ENCODE measurements around the gene CRYBG2.
"Not testable (repeated sequence)": the region's sequence is repeated elsewhere in the genome, so short reads cannot be mapped to it uniquely, and the experiment has no call there.

Gene CRYBG2

DNA sequence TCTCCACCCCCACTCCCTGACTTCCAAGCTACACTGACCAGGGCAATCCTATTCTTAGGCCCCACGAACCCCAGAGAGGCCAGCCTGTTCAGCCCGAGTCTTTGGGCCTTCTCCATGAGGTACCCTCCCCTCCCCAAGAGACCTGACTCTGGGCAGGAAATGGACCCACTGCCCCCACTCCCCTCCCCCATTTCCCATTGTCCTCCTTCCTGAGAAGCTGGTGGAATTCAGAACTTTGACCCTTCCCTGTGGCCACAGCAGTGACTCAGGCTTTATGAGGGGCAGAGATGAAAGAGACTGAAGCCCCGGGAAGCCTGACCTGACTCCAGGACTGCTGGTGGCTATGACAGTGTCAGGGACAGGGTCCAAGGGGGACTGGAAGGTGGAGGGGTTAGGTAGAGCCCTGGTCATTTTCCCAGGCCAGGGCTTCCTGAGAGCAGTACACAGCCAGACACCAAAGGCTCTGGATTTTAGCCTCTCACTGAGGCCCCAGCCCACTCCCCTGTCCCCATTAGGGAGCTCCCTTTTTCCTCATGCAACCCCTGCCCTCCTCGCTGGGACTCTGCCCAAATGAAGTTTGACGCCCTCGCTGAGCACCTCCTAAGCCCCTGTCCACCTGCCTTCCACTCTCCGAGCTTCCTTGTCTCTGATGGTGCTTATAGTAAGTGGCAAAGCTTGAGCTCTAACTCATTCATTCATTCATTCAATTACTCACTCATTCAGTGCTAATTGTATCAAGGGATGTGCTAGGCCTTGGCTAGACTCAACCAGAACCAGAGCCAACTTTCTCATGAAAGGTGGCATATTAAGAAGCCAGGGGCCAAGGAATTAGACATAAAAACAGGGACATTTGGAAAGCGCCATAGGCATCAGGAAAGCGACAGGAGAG, 3.0 kb downstream of the CRYBG2 start:
- in situ Hi-C loops (cut with MboI; ENCODE audit: low sequenced_read_pairs) = no loop called here

DNA sequence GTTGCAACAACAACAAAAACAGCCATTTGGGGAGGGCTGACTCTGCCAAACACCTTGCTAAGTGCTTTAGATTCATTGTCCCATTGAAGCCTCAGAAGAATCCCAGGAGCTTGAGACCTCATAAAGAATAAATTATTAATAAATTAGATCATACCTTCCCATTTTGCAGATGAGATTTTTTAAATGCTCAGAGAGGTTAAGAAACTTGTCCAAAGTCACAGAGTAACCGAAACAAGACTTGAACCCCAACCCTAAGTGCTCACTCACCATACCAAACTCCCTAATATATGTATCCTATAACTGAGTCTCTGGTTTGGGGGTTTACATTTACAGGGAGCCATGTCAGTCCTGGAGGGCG, 3.6 kb downstream of the CRYBG2 start:
- in situ Hi-C loops (cut with MboI; ENCODE audit: low sequenced_read_pairs) = no loop called here

- in situ Hi-C loops (cut with MboI; ENCODE audit: low sequenced_read_pairs) = no loop called here
Observed at GRCh38 chr1:26349877-26350244, 4.1 kb downstream of the CRYBG2 start.

DNA sequence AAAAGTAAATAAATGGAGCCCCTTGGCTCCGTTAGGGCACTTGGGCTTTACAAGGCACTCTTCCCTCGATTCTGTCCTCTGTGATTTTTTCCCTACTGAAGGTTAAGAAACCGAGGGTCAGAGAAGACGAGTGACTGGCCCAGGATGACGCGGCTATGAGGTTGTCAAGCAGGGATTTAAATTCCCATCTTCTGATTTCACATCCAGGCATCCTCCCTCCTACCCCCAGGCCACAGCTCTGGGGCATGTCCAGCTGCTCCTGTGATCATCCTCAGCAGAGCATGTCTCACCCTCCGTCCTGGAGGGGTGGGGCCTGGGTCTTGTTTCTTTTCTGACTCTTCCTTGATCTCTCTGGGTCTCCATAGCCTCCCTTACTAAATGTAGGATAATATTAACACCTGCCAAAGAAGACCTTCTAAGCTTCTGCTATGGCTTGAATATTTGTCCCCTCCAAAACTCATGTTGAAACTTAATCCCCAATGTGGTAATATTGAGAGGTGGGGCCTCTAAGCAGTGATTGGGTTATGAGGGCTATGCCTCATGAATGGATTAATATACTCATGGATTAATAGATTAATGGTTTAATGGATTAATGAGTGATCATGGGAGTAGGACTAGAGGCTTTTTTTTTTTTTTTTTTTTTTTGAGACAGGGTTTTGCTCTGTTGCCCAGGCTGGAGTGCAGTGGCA, 4.6 kb downstream of the CRYBG2 start:
- in situ Hi-C loops (cut with MboI; ENCODE audit: low sequenced_read_pairs) = no loop called here

DNA sequence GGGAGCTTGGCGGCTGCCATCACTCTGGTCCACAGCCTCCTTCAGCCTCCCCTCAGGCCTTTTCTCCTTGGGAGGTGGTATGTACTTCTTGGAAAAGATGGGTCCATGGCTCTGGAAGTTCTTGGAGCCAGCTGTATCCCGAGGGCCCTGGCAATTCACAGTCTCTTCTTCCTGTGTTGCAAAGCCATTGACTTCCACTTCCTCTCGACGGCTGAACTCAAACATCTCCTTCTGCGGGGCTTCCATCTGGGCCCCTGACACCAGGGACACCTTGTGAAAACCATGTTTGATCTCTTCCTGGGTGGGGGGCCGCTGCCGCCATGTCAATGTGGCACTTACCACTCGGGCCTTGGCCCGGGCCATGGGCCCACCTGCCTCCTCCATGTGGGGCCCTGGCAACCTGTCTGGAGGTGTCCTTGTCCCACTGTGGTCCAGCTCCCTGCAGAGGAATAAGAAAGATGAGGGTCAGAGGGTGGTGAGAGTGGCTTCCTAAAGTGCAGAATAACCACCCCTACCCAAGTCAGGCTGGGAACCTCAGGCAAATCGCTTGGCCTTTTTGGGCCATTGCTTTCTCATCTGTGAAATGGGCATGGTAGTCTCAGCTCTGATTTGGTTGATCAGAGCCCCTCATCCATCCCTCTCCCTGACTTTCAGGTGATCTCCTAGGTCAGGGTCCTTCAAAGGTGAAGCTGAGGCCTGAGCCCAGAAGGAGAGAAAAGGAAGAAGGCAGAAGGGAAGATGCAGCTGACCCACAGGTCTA, 7.5 kb downstream of the CRYBG2 start:
- in situ Hi-C loops (cut with MboI; ENCODE audit: low sequenced_read_pairs) = no loop called here

DNA sequence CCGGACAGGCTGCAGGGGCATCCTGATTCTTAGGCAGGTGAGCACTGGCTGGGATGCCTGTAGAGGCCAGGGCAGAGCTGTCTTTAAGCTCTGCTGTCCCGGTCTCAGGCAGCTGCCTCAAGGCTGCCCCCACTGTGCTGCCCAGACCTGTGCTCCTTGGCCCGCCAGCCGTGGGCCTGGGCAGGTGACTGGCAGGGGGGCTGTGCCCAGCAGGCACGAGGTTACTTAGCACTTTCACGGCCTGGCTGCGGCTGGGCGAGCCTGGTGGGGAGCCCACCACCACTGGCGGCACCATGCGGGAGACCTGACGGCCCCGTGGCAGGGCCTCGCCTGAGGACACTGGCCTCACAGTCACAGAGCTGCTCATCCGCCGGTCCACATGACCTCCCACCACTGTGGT, 8.2 kb downstream of the CRYBG2 start:
- in situ Hi-C loops (cut with MboI; ENCODE audit: low sequenced_read_pairs) = no loop called here

- in situ Hi-C loops (cut with MboI; ENCODE audit: low sequenced_read_pairs) = no loop called here
Observed at GRCh38 chr1:26344147-26344920, 9.6 kb downstream of the CRYBG2 start.

DNA sequence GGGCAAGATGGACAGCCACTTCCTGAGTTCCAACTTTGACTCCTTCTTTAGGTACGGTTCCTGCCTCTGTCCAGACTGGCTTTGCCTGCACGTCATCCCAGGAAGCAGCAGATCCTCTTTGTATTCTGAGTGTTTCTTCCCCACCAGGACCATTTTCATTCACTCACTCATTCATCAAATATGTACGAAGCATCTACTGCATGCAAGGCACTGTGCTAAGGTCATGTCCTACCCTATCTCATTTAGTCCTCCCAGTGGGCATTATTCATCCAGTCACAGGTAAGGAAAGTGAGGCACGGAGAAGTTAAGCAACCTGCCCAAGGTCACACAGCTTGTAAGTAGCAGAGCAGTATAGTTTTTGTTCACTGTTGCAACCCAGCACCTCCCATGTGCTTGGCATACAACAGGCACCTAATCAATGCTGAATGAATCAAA, 13.9 kb downstream of the CRYBG2 start:
- in situ Hi-C loops (cut with MboI; ENCODE audit: low sequenced_read_pairs) = no loop called here

GRCh38 chr1:26338670-26339069, 15.3 kb downstream of the CRYBG2 start:
- in situ Hi-C loops (cut with MboI; ENCODE audit: low sequenced_read_pairs) = no loop called here

DNA sequence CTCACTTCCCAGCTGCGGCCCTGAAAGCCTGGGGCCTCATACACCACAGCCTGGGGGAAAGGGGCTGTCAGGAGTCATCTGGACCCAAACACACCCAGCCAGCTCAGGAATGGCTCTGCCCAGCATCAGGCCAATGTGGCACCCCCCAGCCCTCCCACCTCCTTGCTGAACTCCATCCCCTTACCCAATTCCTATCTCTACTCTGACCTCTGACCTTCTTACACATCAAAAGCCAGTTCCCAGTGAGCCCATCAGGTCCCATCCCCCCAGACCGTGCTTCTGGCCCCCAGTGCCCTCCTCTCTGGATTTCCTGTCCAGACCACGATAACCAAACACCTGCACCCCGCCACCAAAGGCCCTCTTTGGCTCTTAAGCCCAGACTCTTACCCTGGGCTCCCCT, 16.3 kb downstream of the CRYBG2 start:
- in situ Hi-C loops (cut with MboI; ENCODE audit: low sequenced_read_pairs) = no loop called here

- in situ Hi-C loops (cut with MboI; ENCODE audit: low sequenced_read_pairs) = no loop called here
Observed at GRCh38 chr1:26337206-26337535, 16.8 kb downstream of the CRYBG2 start.

DNA sequence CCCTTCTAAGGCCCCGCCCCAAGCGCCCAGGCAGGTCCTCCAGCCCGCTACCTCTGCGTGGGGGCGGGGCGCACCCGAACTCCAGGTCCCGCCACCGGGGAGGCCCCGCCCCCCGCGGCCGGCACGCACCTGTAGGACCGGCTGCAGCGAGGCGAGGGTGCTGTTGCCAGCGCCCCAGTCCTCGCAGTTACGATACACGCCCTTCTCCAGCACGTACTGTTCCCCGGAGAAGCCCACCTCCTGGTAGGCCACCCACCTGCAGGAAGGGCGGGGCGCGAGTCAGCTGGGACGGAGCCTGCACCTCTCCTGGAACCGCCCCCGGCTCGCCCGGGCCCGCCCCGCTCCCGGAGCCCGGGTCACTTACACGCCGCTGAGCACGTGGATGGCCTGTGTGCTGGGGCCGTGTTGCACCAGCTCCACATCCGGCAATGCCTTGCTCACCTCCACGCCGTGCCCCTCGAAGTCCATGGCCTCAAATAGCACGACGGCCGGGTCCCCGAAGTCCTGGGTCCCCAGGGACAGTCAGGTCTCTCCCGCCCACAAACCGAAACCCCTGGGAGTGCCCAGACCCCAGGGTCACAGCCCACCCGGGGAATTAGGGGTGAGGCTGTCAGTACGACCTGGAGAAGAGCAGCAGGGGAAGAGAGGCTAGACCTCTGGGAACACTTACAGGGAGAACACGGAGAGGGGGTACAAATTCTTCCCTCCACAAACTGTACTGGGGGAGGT, 17.3 kb downstream of the CRYBG2 start:
- in situ Hi-C loops (cut with MboI; ENCODE audit: low sequenced_read_pairs) = no loop called here

DNA sequence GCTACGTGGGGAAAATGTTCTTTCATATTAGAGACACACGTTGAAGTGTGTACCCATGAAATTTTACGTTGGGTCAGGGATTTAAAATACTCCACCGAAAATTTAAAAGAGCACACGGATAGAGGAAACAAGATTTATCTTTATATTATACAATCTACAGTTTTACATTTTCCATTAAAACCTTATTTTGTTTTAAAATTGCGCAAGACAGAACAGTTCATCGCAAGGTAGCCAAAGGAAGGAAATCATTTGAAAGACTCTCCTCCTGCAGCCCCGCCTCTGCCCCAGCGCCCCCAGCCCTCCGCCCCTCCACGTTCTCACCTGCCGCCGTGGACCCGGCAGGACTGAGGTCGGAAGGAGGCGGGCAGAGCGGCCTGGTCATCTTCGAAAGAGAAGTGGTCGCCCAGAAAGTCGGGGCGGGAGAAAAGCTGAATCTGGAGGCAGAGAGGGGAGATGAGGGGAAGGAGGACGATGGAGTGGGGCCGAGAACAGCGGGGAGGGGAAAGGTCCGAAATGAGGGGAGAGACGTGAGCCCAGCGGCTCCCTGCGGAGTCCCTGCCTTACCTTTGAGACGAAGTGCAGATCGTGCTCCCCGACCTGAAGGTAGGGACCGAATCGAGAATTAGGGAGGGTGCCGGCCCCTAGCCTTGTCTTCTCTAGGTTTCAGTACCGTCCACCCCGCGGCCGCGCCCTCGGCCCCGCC, 18.0 kb downstream of the CRYBG2 start:
- in situ Hi-C loops (cut with MboI; ENCODE audit: low sequenced_read_pairs) = no loop called here

DNA sequence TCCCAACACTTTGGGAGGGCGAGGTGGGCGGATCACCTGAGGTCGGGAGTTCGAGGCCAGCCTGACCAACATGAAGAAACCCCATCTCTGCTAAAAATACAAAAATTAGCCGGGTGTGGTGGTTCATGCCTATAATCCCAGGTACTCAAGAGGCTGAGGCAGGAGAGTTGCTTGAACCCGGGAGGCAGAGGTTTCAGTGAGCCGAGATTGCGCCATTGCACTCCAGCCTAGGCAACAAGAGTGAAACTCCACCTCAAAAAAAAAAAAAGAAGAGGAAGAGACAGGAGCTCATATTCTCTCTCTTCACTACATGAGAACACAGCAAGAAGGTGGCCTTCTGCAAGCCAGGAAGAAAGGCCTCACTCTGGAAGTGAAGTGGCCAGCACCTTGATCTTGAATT, 20.6 kb downstream of the CRYBG2 start:
- in situ Hi-C loops (cut with MboI; ENCODE audit: low sequenced_read_pairs) = not testable (repeated sequence)

DNA sequence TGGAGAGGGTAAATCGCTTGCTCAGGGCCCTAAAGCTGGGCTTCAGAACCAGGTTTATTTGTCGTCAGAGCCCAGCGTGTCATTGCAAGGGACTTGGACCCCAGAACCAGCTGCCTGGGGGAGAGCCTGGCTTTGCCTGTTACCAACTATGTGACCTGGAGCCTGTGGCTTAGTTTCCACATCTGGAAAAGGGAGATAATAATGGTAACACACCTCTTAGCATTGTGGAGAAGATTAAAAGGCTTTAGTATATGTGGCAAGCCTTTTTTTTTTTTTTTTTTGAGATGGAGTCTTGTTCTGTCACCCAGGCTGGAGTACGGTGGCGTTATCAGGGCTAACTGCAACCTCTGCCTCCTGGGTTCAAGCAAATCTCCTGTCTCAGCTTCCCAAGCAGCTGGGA, 23.7 kb downstream of the CRYBG2 start:
- in situ Hi-C loops (cut with MboI; ENCODE audit: low sequenced_read_pairs) = no loop called here

- in situ Hi-C loops (cut with MboI; ENCODE audit: low sequenced_read_pairs) = not testable (repeated sequence)
Observed at GRCh38 chr1:26329380-26329779, 24.6 kb downstream of the CRYBG2 start.

DNA sequence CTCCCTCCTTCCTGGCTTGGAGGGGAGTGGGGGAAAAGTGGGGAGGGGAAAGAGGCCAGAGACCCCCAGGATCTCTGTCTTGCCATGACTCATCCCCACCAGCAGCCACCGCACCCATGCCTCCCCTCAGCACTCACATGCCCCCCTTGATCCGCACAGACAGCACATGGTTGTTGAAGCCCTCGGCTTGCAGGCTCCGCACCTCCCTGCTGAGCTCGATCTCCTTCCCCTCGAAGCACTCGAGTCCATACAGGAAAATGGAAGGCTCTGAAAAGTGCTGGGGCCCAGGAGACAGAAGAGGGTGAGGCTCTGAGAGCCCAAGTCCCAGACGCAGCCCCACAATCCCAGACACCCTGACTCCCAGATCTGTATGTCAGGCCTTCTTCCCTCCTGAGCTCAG, 25.3 kb downstream of the CRYBG2 start:
- in situ Hi-C loops (cut with MboI; ENCODE audit: low sequenced_read_pairs) = no loop called here

DNA sequence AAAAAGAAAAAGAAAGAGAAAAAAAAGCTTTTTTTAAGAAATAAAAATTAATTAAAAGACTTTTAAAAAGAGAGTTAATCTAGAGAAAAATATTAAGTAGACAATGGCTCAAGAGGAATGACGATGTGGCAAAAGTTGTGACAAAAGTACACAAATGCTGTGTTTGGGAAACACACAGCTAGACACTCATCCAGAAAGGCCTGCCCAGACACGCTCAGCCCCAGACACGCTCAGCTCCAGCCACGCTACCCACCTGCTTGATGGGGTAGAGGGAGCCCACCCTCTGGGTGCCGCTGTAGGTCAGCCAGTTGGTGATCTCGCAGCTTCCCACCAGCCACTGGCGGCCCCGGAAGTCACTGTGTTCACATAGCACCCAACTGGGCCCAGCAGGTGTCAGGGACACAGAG, 26.0 kb downstream of the CRYBG2 start:
- in situ Hi-C loops (cut with MboI; ENCODE audit: low sequenced_read_pairs) = no loop called here

GRCh38 chr1:26324550-26324949, 29.4 kb downstream of the CRYBG2 start:
- in situ Hi-C loops (cut with MboI; ENCODE audit: low sequenced_read_pairs) = loop anchor here (5.0 kb wide), 1 partner anchor 37 kb away; no protein-coding TSS in a partner anchor

- in situ Hi-C loops (cut with MboI; ENCODE audit: low sequenced_read_pairs) = loop anchor here (5.0 kb wide), 1 partner anchor 36 kb away; no protein-coding TSS in a partner anchor
Observed at GRCh38 chr1:26323382-26323781, 30.5 kb downstream of the CRYBG2 start.
